Right lobe of liver (tissue), 4 donors: Measurements from ENCODE around the gene OR4M2.
"Not testable (repeated sequence)": the region's sequence is repeated elsewhere in the genome, so short reads cannot be mapped to it uniquely, and the experiment has no call there.

ENCODE experiments used
- CTCF ChIP-seq, 4 donors: fragments of 200-600 bp in 3 of 4; fragments of 450-650 bp in 1 of 4; IDR thresholded peaks; one replicate each; pipeline versions ENCODE4 v1.5.1 to v1.8.0; 2016 to 2022; ENCODE audit warnings: antibody characterized with exemption in 4 of 4, mild to moderate bottlenecking in 2 of 4
- POLR2A ChIP-seq: fragments of 450-650 bp; IDR thresholded peaks from one replicate; pipeline ENCODE4 v1.6.1; 2017; ENCODE audit warnings: antibody characterized with exemption, mild to moderate bottlenecking
- donor health status: DM: no; HTN: no; CAD: no.
- donor health status: DM: no; HTN: no; CAD: no.
- donor health status: DM: no; HTN: yes; CAD: no.

GRCh38 chr15:22099289-22099891, 19.1 kb downstream of the OR4M2 start:
- not testable (repeated sequence) for TF ChIP-seq CTCF (IDR thresholded peaks at IDR 0.05); POLR2A
